NCI-H510A (cell line): Measurements from ENCODE around the gene JAKMIP1.

ENCODE experiments used
- DNase-seq: peaks from one replicate; lab custom pipeline; 2025; lab: John Stamatoyannopoulos, UW

The JAKMIP1 gene

GRCh38 chr4:6180841-6181631, 19.3 kb downstream of the JAKMIP1 start:
- no peak for DNase-seq

DNA sequence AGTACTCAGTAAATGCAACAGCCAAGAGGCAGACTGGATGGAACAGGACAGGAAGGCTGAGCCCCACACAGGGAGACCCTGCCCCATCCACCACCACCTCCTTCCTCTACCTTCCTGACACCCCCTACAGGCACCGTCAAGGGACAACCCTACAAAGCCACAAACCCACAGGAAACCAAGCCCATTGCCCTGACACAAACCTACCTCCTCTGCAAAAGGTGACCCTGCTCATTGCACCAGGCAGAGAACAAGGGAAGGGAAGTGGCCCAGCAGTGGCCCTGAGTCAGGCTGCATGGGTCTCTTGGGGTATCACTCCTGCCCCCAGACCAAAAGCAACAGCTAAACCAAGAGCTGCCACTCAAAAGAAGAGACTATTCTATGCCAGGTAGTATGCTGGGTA, 21.0 kb downstream of the JAKMIP1 start:
- DNase-seq, result no peak

DNA sequence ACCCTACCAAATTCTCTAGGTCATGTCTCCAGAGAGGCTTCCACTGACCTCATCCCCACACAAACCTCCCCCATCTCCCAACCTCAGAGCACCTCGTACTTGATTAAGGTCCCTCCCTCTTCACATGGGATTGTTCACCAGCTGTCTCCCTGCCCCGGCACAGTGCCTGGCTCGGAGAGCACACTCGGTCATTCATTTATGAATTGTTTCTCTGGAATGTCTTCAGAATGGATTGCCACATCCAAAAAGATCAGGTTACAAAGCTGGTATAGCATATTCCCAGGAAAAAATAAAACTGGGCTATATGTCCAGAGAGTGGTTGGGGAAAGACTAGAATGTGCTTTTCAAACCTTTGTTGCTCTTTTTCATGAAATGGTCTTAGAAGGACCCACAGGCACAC, 21.6 kb downstream of the JAKMIP1 start:
- no peak for DNase-seq

GRCh38 chr4:6177587-6178197, 22.7 kb downstream of the JAKMIP1 start:
- DNase-seq, result no peak

DNA sequence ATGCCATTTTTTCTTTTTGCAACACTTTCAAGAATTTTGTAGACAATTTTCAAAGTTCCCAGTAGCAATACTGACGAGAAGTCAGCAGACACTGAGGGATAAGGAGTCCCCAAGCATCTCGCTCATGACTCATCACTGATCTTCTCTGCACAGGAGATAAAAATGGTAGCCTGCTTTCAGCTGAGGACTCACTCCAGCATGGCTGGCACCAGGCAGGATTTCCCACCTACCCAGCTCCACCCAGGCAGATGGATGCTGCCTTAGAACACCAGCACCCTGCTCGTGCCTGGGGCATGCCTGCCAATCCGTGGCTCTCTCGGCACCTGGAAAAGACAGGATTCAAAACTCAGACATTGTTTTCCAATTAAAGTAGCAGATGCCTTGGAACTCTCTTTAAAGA, 24.9 kb downstream of the JAKMIP1 start:
- no peak for DNase-seq

GRCh38 chr4:6172927-6173200, 27.5 kb downstream of the JAKMIP1 start:
- no peak for DNase-seq

DNA sequence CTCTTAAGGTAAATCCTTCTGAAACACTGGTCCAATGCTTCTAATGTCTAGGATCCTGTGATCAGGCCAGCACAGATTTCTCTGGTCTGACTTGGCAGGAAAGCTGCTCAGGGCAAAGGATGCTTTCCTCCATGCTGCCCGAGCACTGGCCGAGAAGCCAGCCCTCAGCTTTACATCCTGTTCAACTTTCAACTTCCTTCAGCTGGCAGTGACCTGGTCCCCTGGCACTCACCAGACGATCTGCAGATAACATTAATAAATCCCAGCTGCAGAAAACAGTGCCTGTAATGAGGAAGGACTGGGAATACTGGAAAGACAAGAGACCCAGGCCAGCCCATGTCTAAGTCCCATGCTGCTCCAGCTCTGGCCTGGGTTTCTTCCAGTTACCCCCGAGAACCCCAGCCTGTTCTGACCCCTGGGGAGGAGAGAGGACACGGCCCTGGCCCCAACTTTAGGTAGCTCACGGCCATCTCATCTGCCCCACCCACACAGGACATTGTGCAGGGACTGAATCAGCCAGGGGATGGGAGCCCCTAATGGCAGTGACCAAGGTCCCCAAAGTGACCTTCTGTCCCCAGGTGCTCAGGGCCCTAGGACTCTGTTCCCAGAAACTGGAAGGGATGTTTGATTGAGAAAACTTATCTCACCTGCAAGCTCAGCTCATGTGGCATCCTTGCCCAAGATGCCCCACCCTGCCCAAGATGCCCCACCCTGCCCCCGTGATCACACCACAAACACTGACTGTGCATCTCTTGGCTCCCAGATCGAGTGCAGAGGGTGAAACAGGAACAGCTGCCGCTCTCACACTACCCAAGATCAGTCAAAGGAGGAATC, 28.0 kb downstream of the JAKMIP1 start:
- no peak for DNase-seq

GRCh38 chr4:6169239-6169638, 31.1 kb downstream of the JAKMIP1 start:
- DNase-seq, result no peak

DNA sequence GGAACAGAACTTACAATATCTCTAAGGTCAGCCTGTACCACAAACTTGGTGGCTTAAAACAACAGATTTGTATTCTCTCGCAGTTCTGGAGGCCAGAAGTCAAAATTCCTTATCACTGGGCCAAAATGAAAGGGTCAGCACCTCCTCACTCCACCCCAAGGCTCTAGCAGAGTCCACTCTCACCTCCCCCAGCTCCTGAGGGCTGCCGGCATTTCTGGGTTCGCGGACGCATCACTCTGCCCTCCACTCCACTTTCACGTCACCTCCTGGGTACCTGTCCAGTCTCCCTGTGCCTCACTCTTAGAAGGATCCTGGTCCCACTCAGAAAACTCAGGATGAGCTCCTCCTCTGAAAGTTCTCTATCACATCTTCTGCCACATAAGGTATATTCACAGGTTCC, 34.6 kb downstream of the JAKMIP1 start:
- no peak for DNase-seq

DNA sequence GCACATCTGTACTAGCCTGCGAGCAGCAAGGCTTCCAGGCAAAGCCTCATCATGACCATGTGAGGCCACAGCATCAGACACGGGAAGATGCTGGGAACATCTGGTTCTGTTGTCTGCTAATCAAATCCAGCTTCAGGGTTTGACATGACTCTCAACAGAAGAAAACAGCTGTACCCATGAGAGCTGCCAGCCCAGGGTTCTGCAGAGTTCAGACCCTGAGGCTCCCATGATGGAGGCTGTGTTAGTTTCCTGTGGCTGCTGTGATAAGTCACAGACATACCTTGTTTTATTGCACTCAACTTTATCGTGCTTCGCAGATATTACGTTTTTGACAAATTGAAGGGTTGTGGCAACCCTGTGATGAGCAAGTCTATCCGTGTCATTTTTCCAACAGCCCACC, 37.5 kb downstream of the JAKMIP1 start:
- DNase-seq, result no peak

- DNase-seq, result no peak
These were observed 38.4 kb downstream of the JAKMIP1 start for GRCh38 chr4:6161921-6162464.

GRCh38 chr4:6160536-6160935, 39.8 kb downstream of the JAKMIP1 start:
- DNase-seq, result no peak

- no peak for DNase-seq
These were observed 42.4 kb downstream of the JAKMIP1 start for GRCh38 chr4:6157926-6158325.

DNA sequence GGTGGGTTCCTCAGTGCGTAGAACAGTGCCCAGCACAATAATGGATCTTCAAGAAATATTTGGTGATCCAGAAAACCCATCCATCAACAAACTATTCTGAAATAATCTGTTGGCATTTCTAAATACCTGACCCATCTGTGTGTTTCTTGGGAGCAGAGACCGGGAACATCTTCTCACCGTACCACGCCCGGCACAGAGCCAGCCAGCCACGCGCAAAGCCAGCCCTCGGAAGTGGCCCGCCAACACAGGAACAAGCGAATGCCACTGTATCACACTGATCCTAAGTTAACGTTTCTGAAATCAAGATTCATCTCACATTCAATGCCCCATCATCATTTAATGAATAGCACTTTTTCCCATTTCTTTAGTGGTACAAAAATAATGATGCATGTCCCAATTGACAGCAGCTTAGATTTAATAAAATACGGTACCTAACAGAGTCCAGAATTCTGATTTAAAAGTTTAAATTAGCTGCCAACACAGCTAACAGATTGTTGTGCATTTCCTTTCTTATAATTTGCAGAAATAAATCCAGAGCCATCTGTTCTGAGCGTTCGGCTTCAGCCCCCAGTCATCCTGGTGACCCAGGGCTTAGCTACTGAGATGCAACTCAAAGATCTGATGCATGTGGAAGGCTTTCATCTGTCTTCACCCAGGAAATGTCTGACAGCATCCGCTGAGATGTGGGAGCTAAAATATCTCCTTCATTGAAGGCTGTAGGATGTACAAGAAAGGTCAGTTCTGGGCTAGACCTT, 44.2 kb downstream of the JAKMIP1 start:
- no peak for DNase-seq

- DNase-seq, result no peak
These were observed 45.5 kb downstream of the JAKMIP1 start for GRCh38 chr4:6154875-6155274.

DNA sequence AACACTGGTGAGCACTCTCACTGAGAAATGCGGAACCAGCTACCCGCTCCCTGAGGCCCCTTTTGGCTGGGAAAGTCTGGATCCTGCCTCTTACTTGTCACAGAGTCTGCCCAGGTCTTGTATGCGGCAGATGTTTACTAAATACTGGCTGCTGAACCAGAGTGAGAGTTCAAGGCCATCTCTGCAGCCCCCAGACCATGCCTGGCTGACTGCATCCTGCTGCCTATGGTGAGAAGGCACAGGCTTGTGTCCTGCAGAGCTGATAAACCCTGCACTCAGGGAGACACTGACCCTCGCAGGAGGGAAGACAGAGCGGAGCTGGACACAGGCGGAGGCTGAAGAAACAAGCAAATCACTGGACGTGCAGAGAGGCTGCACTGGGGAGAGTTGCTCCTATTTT, 46.5 kb downstream of the JAKMIP1 start:
- DNase-seq, result no peak

DNA sequence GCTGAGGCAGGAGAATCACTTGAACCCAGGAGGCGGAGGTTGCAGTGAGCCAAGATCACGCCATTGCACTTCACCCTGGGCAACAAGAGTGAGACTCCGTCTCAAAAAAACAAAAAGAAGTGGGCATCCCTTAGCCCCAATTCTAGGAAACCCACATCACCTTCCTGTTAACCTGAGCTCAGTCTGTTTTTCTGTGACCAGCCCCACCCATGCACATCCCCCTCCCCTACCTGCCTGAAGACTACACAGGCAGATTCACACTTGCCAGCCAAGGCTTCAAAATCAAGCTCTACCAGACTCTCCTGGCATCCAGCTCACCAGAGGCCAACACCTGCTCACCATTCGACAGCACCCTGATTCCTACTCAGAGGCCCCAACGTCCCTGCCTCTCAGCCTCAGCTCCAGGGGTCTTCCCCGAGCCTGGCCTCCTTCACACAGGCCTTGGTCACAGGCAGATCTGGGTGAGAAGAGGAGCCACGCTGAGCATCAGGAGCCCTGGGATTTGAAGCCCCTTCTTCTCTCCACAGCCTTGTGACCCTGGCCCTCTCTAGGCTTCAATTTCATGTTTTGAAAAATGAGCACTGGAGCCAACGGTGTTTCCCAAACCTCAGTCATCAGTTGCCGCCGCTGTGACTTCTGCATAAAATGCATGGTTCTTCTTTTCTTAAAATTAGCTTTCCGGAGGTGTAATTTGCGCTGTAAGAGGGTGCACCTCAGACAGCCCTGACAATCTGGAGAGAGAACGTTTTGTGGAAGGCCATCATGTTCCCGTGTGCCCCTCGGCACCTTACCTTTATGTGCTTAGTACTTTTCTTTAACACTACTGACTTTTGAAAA, 47.3 kb downstream of the JAKMIP1 start:
- DNase-seq, result no peak

DNA sequence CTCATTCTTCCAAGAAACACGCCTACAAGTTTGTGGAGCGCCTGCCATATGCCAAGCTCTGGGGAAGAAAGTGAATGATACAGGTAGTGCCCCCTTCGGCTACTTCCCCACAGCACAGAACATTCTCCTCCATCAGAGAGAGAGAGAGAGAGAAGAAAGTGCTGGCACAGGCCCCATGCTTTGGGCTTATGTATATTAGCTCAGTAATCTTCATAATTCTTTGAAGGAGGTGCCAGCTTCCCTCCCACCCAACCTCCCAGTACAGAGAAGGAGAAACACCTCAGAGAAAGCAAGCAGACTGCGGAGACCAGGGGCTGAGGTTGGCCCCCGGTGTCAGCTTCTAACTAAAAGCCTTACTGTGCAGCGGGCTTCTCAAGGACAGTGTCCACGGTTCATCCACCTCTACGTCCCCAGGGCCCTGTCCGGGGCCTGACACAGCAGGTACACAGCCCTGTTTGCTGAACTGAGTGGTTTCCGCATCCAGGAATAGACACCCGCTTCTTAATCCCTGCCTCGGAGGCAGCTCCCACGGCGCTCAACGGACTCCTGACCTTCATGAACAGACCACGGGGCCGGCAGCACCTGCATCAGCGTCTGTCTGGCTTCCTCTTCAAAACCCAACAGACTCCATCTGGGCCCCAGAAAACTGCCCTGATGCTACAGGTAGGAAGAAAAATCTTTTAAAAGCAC, 50.2 kb downstream of the JAKMIP1 start:
- DNase-seq, result no peak

DNA sequence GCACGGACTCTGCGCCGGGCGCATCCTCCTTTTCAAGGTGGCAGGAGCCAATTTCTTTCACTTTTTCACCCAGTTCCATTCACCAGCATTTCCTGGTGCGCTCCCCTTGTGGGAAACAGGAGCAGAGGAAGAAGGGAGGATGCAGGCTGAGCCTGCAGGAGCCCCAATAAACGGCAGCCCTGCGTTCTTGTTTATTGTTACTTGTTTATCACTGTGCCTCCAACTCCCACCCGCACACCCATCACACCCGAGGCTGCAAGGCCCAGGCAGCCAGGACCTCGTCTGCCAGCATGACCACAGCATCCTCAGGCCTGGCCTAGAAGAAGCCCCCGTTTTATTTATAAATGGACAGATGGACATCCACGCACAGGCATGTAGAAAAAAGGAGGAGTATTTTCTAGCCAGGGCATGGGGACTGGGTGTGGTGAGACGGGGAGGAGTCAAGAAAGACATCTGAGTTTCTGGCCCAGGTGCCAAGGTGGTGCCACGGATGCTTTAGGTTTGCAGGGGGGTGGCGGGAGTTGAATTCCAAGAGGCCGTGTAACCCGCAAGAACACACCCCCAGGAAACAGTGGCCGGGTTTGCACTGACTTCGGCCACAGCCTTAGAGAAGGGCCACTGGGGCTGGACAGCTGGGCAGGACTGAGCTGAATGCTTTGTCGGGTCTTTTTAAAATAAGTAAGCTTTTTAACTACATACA, 51.7 kb downstream of the JAKMIP1 start:
- DNase-seq, result no peak

DNA sequence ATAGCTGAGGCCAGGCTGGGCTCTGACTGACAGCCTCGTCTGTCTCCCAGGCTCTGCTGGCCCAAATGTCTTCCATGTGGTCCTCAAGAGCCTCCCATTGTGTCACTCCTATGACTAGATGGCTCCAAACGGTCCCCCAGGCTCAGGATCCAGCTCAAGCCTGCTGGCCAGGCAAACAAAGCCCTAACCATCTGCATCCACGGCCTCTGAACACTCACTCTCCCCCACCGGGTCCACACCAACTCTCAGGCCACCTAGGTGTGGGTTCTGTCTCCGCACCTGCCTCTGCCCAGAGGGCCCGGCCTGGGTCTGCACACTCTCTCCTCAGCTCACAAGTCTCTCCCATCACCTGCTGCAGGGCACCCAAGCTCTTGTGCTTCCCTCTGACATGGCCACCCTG, 52.9 kb downstream of the JAKMIP1 start:
- no peak for DNase-seq
